A673 (cell line): ENCODE results near the gene KLK2. TPM values are rescaled to one million over a fixed set of nuclear protein-coding genes. Genes with fewer than 3 reads are reported as not detected.

ENCODE experiments used
- BruUV-seq: library from RNA; stranded (reverse); fragments of 400-500 nt; replicated peaks from 2 replicates; lab custom pipeline; 2021; lab: Mats Ljungman, UMichigan
- CTCF ChIA-PET: fragments of 300-600 bp; sonication (Branson Sonifier 250); formaldehyde crosslinking; loops from one replicate; lab custom pipeline; 2022; ENCODE audit warnings: antibody characterized with exemption; lab: Charles Lee
- POLR2A ChIA-PET: fragments of 300-600 bp; sonication (Branson Sonifier 250); formaldehyde crosslinking; loops from one replicate; lab custom pipeline; 2022; ENCODE audit warnings: antibody characterized with exemption; ENCODE audit not compliant: low non-redundant PET; lab: Charles Lee
- DNase-seq: peaks from one replicate; pipeline ENCODE4 v3.0.0-alpha.2; 2015; ENCODE audit warnings: low spot score
- H3K27ac ChIP-seq: fragments of 200-600 bp; sonication (generic); 2 replicates; pipeline ENCODE4 v1.5.1; 2016; ENCODE audit warnings: mixed run types, low read depth, mild to moderate bottlenecking, mixed read lengths, antibody characterized with exemption, low read length; ENCODE audit not compliant: poor library complexity, severe bottlenecking
- H3K27me3 ChIP-seq: fragments of 200-600 bp; sonication (generic); replicated peaks from 2 replicates; pipeline ENCODE4 v1.6.1; 2017; ENCODE audit warnings: mixed run types, low read depth, mild to moderate bottlenecking, mixed read lengths, antibody characterized with exemption, low read length; ENCODE audit not compliant: insufficient read depth, poor library complexity
- H3K36me3 ChIP-seq: fragments of 200-600 bp; sonication (generic); 2 replicates; pipeline ENCODE4 v1.6.1; 2016; ENCODE audit warnings: mixed run types, mild to moderate bottlenecking, mixed read lengths, antibody characterized with exemption, low read length; ENCODE audit not compliant: insufficient read depth, poor library complexity, severe bottlenecking
- H3K4me1 ChIP-seq: fragments of 200-600 bp; sonication (generic); 2 replicates; pipeline ENCODE4 v1.6.1; 2017; ENCODE audit warnings: mixed run types, mild to moderate bottlenecking, mixed read lengths, antibody characterized with exemption, low read length; ENCODE audit not compliant: insufficient read depth, poor library complexity, severe bottlenecking
- H3K4me3 ChIP-seq: fragments of 200-600 bp; sonication (generic); 2 replicates; pipeline ENCODE4 v1.5.1; 2016; ENCODE audit warnings: low read depth, mixed run types, mild to moderate bottlenecking, mixed read lengths, low read length; ENCODE audit not compliant: poor library complexity, severe bottlenecking
- H3K9me3 ChIP-seq: fragments of 200-600 bp; sonication (generic); 2 replicates; pipeline ENCODE4 v1.6.1; 2016; ENCODE audit warnings: mixed run types, low read depth, mild to moderate bottlenecking, mixed read lengths, antibody characterized with exemption, low read length; ENCODE audit not compliant: poor library complexity, severe bottlenecking
- EZH2 ChIP-seq: fragments of 200-600 bp; sonication (generic); IDR thresholded peaks from 2 replicates; pipeline ENCODE4 v1.6.1; 2017; ENCODE audit warnings: borderline replicate concordance, low read depth, mild to moderate bottlenecking, mixed read lengths, antibody characterized with exemption, low read length; ENCODE audit not compliant: poor library complexity, severe bottlenecking
- intact Hi-C: fragments of 100-400 bp; cut with micrococcal nuclease; formaldehyde crosslinking; loops from one replicate; pipeline ENCODE4 v1.10.0; 2022; ENCODE audit not compliant: unreplicated experiment
- total RNA-seq: library from RNA; stranded (reverse); gene quantifications from 2 replicates; pipeline ENCODE4 v1.2.3, GENCODE V29; 2021
- TF ChIP-seq, protein P1 (sequence below): fragments of 300-800, 200-600 bp; sonication (generic); conservative IDR thresholded peaks from 2 replicates; pipeline ENCODE4 v1.5.1; 2017; ENCODE audit warnings: low read depth, mild to moderate bottlenecking, antibody characterized with exemption, low read length, moderate library complexity, mixed read lengths

KLK2 gene
- total RNA-seq, 1 experiment from 2014 or later: not detected

DNA sequence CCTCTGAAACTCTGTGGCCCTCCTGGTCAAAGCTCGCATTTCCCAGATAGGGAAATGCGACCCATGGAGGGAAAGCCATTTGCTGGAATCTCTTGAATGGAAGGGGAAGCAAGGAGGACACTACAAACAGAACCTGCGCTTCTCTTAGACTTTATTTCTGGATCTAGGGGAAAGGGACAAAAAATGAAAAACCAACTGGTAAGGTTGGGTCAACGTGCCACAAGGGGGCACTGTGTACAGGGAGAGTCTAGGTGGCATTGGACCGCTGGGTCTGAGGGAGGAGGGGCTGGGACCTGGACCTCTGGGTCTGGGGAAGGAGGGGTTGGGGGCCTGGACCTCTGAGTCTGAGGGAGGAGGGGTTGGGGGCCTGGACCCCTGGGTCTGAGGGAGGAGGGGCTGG lies 33.0 kb downstream of the KLK2 start:
- Histone ChIP-seq H3K27me3 (peaks cover 22% of the 10 kb centered on the region), H3K4me3 (no peak overlapping the region), H3K9me3 (no peaks in the 10 kb centered on the region), H3K36me3 (no peaks in the 10 kb centered on the region), H3K4me1 (no peaks in the 10 kb centered on the region), H3K27ac (no peak overlapping the region)
- ChIA-PET CTCF (no interaction called here), POLR2A (no interaction called here)
- peak; percentile 49 for DNase-seq
- intact Hi-C loops: no loop called here
- no peak for TF ChIP-seq EZH2
- TF ChIP-seq, protein P1, sequence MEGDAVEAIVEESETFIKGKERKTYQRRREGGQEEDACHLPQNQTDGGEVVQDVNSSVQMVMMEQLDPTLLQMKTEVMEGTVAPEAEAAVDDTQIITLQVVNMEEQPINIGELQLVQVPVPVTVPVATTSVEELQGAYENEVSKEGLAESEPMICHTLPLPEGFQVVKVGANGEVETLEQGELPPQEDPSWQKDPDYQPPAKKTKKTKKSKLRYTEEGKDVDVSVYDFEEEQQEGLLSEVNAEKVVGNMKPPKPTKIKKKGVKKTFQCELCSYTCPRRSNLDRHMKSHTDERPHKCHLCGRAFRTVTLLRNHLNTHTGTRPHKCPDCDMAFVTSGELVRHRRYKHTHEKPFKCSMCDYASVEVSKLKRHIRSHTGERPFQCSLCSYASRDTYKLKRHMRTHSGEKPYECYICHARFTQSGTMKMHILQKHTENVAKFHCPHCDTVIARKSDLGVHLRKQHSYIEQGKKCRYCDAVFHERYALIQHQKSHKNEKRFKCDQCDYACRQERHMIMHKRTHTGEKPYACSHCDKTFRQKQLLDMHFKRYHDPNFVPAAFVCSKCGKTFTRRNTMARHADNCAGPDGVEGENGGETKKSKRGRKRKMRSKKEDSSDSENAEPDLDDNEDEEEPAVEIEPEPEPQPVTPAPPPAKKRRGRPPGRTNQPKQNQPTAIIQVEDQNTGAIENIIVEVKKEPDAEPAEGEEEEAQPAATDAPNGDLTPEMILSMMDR: peak; percentile 73
- BruUV-seq: no TSS peak

DNA sequence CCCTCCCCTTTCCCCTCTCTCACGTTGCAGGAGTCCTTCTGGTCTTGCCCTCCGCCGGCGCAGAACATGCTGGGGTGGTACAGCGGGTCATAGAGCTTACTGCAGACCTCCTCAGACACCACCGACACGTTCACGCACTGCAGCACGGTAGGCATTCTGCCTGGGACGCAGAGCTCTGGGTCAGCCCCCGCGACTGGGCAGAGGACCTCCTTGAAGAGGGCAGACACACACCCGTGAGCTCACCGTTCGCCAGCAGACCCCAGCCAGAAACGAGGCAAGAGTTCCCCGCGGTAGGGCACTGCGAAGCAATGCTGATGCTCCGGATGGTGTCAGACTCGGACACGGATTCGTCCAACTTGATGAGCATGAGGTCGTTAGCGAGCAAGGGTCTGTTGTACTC lies 35.1 kb downstream of the KLK2 start:
- intact Hi-C loops: no loop called here
- POLR2A ChIA-PET: no interaction called here

DNA sequence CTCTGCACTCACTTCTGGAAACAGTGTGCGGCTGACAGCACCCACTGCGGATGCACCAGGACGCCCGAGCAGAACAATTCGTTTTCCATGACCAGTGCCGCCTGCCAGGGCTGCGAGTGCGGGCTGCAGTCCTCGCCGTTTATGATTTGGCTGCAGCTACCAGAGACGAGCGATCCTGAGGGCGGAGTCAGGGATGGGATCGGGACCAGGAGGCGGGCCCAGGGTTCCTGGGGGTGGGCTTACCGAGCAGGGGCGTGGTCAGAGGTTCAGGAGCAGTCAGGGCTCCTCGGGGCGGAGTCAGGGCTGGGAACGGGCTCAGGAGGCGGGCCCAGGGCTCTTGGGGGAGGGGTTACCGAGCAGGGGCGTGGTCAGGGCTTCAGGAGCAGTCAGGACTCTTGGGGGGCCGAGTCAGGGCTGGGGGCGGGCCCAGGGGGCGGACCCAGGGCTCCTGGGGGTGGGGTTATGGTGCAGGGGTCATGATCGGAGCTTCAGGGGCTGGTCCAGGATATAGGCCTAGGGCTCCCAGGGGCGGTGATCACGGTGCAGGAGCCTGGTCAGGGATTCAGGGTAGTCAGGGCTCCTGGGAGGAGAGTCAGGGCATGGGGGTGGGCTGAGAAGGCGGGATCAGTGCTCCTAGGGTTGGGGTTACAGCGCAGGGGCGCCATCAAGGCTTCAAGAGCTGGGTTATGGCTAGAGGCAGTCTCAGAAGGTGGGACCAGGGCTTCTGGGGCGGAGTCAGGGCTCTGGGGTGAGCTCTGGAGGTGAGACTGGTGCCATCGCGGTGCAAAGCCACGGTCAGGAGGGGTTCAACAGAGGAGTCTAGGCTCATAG lies 36.2 kb downstream of the KLK2 start:
- intact Hi-C loops: no loop called here
- Histone ChIP-seq H3K27me3 (peaks cover 43% of the 10 kb centered on the region), H3K4me3 (peak overlapping the region; percentile 12), H3K4me1 (no peaks in the 10 kb centered on the region), H3K36me3 (no peaks in the 10 kb centered on the region), H3K9me3 (no peaks in the 10 kb centered on the region), H3K27ac (no peak overlapping the region)
- TF ChIP-seq EZH2: no peak
- TF ChIP-seq, protein P1: no peak
- DNase-seq: peak; percentile 90
- no TSS peak for BruUV-seq
- ChIA-PET CTCF (interaction anchor here (0.6 to 1.0 kb wide), 3 partner anchors 12 to 242 kb away, joined by 3 to 12 read pairs (median 5); no protein-coding TSS in a partner anchor), POLR2A (no interaction called here)

More for the DNA sequence above, 35.1 kb downstream of the KLK2 start:
- no peak for DNase-seq
- Histone ChIP-seq H3K4me3 (no peak overlapping the region), H3K27ac (no peak overlapping the region), H3K36me3 (no peaks in the 10 kb centered on the region), H3K4me1 (no peaks in the 10 kb centered on the region), H3K9me3 (no peaks in the 10 kb centered on the region), H3K27me3 (peaks cover 40% of the 10 kb centered on the region)
- BruUV-seq: no TSS peak
- CTCF ChIA-PET: no interaction called here
- TF ChIP-seq, protein P1: no peak
- no peak for TF ChIP-seq EZH2
